LHCN-M2 (cell line): ENCODE results near the gene CEP83. TPM values are rescaled to one million over a fixed set of nuclear protein-coding genes. Genes with fewer than 3 reads are reported as not detected.
"Not testable (repeated sequence)": the region's sequence is repeated elsewhere in the genome, so short reads cannot be mapped to it uniquely, and the experiment has no call there.

Source experiments
- DNase-seq: peaks from one replicate; pipeline ENCODE4 v3.0.0-alpha.2; 2012; ENCODE audit warnings: low read depth
- total RNA-seq: library from RNA; depleted of rRNA; stranded (reverse); fragments of >200 nt; gene quantifications from 2 replicates; pipeline ENCODE4 v1.2.3, GENCODE V29; 2014

Gene CEP83
- total RNA-seq, 1 experiment from 2014 or later, result 11.7 TPM

GRCh38 chr12:94434171-94434570 is 25.5 kb downstream of the CEP83 start:
- DNase-seq, result no peak

GRCh38 chr12:94433744-94434143 is 25.9 kb downstream of the CEP83 start:
- DNase-seq, result no peak

DNA sequence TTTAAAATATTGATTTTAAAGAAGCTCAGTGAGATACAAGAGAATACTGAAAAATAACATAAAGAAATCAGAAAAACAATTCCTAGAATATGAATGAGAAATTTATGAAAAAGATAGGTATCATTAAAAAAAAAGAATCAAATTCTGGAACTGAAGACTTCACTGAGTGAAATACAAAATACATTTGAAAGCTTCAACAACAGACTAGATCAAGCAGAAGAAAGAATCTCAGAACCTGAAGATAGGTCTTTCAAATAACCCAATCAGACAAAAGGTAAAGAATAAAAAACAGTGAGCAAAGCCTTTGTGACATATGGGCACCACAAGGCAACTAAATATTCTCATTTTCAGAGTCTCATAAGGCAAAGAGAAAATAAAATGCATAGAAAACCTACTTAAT is 29.4 kb downstream of the CEP83 start:
- DNase-seq, result no peak

- no peak for DNase-seq
Measured at GRCh38 chr12:94429633-94430032, 30.0 kb downstream of the CEP83 start.

- DNase-seq, result no peak
Measured at GRCh38 chr12:94429191-94429590, 30.5 kb downstream of the CEP83 start.

DNA sequence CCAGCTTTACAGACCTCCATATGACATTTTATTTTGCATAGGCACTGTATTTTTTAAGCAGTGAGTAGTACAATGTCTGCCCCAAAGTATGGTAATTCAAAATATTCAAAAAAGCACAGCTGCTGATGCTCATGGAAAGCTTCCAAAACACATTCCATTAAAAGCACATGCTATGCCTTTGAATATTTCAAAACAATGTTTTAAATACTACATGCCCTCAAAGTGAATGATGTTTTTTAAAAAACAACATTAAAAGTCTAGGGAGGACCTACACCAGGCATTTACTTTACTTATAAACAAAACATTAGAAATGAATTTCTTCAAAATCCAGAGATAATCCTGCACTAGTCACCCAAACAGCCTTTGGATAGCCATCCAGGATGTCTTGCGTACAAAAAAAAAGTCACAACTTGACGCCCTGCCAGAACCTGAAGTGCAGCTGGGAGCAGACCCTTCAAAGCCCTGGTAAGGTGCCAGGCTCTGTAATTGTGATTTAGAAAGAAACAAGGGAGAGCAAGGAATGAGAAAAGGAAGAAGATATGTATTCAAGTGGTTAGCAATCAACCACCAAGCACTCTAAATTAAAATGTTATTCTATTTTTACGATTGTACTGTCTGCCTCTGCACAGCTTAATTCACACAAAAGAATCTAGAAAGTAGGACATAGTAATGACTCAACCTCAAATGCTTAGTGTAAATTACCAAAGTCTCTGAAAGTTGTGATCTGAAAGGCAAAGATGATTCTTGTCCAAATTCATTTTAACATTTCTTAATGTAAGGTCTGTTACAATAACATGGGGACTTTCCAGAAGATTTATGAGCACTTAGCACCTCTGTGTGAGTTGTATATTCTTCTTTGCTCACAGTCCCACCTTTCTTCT is 31.9 kb downstream of the CEP83 start:
- peak; percentile 79 for DNase-seq

- DNase-seq, result no peak
Measured at GRCh38 chr12:94426049-94426448, 33.6 kb downstream of the CEP83 start.

DNA sequence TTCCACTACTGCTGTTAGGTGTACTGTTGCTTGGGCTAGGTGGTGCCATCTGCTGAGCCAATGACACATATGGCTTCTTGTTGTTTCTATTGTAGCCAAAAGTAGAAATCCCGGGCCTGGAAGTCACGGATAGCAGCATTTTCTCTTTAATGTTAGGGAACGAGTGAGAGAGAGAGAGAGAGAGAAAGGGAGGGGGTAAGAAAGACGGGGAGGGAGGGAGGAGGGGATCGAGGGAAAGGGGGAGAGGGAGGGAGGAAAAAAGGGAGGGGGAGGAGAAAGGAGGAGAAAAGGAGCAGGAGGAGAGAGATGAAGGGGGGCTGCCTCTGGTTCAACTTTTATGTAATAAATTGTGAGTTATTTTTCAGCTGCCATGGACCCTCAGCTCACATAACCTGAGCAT is 34.8 kb downstream of the CEP83 start:
- peak; percentile 15 for DNase-seq

DNA sequence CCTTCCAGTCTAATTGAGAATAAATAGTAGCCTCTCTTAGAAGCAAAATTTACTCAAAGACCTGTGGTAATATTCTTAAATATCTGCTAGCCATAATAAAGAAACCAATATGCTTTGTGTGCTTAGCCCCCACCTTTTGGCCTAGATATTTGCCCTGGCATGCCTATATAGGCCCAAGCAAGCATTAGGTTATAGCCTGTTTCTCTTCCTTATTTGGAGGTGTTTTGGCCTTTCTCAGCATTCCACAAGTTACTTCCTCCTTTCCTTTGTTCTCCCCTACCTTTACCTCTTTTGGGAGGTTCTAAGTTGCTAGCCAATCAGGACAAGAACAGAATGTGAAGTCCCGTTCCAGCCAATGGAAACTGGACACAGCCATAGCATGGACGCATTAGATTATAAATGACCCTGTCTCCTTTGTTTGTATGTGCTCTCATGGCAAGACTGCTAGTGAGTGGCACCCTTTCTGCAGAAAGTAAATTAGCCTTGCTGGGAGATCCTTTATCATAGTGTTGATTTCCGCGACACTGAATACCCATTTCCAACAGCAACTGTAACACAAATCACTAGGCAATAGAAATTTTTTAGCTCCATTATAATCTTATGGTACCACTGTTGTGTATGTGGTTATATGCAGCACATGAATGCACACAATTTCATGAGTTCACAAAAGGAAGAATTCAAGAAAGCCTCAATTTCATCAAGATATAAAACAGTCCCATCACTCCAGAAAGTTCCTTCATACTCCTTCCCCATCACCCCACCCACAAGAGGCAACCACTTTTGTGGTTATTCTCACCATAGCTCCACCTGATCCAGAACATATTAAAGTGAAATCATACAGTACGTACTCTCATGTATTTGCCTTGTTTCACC is 37.6 kb downstream of the CEP83 start:
- DNase-seq, result no peak

DNA sequence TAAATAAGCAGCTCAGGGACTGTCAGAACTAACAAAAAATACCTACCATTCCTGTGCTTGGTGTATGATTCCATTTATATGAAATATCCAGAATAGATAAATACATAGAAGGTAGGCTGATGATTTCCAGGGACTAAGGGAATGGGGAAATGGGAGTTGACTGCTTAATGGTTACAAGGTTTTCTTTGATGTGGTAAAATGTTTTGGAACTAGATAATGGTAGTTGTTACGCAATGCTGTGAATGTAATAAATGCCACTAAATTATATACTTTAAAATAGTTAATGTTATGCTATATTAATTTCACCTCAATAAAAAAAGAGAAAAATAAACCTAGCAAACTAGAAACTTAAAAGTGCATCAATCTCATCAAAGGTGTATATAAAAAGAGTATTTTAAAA is 41.1 kb downstream of the CEP83 start:
- DNase-seq, result no peak

GRCh38 chr12:94416613-94417012 is 43.1 kb downstream of the CEP83 start:
- DNase-seq, result no peak

DNA sequence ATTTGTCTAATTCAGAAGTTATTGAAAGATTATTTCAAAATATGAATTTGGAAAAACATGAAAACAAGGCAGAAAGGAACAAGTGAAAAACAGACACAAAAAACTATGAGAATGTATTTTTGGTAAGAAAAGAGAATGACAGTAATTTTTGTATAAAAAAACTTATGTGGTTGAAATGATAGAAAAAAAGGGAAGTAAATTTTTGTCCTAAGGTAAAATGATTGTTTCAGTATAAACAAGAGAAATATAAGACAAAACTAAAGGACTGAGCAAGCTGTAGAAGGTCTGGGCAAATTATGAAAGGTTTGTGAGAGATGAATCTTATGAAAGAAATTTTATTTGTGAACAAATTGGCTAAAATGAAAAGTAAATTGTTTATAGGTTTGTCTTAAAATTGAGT is 44.6 kb downstream of the CEP83 start:
- DNase-seq, result no peak

GRCh38 chr12:94405413-94406116 is 54.1 kb downstream of the CEP83 start:
- no peak for DNase-seq

DNA sequence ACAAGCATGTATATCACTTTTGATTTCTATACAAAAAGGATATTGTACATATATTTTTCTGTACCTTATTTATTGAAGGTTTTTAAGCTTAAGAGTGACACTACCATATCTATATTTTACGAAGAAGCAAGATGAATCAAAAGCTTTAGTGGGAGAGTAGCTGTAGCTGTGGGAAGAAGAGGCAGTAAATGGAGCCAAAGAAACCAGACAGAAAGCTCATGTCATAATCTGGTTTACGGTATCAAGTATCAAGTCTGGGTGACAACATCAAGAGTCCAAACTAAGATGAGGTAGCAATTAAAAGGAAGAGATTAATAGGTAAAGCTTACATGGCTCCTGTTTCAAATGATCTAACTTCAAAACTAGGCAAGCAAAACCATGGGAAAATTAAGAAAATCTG is 54.8 kb downstream of the CEP83 start:
- DNase-seq, result no peak

GRCh38 chr12:94401326-94401725 is 58.3 kb downstream of the CEP83 start:
- peak; percentile 25 for DNase-seq

DNA sequence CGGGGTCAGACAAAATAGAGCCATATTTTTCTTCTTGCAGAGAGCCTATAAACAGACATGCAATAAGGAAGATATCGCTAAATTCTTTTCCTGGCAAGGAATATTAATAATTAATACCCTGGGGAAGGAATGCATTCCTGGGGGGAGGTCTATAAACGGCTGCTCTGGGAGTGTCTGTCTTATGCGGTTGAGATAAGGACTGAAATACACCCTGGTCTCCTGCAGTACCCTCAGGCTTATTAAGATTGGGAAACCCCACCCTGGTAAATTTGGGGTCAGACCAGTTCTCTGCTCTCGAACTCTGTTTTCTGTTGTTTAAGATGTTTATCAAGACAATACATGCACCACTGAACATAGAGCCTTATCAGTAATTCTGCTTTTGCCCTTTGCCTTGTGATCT is 61.0 kb downstream of the CEP83 start:
- DNase-seq, result not testable (repeated sequence)

- DNase-seq, result no peak
Measured at GRCh38 chr12:94397401-94397800, 62.3 kb downstream of the CEP83 start.

DNA sequence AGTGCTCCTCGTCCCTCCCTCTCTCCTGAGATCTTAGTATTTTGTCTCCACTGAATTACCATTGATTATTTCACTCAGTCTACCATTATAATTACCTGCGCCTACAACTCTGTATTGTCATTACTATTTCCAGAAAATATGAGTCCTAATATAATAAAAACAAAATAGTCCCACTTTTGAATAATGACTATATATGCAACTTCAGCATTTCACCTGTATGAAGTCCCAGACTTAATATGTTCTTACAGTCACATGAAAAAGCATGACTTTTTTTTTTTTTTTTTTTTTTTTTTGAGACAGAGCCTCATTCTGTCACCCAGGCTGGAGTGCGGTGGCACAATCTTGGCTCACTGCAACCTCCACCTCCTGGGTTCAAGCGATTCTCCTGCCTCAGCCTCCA is 63.7 kb downstream of the CEP83 start:
- DNase-seq, result not testable (repeated sequence)

DNA sequence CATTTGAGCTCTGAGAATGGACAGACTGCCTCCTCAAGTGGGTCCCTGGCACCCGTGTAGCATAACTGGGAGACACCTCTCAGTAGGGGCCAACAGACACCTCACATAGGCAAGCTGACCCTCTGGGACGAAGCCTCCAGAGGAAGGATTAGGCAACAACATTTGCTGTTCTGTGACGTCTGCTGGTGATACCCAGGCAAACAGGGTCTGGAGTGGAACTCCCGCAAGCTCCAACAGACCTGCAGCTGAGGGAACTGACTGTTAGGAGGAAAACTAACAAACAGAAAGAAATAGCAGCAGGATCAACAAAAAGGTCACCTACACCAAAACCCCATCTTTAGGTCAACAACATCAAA is 69.6 kb downstream of the CEP83 start:
- DNase-seq, result no peak

DNA sequence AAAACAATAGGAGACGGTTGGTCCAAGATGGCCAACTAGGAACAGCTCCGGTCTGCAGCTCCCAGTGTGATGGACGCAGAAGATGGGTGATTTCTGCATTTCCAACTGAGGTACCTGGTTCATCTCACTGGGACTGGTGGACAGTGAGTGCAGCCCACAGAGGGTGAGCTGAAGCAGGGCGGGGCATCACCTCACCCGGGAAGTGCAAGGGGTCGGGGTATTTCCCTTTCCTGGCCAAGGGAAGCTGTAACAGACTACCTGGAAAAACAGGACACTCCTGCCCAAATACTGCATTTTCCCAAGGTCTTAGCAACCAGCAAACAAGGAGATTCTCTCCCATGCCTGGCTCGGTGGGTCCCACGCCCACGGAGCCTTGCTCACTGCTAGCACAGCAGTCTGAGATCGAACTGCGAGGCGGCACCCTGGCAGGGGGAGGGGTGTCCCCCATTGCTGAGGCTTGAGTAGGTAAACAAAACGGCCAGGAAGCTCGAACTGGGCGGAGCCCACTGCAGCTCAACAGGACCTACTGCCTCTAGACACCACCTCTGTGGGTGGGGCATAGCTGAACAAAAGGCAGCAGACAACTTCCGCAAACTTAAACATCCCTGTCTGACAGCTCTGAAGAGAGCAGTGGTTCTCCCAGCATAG is 70.1 kb downstream of the CEP83 start:
- not testable (repeated sequence) for DNase-seq

- DNase-seq, result no peak
Measured at GRCh38 chr12:94386422-94386821, 73.2 kb downstream of the CEP83 start.

DNA sequence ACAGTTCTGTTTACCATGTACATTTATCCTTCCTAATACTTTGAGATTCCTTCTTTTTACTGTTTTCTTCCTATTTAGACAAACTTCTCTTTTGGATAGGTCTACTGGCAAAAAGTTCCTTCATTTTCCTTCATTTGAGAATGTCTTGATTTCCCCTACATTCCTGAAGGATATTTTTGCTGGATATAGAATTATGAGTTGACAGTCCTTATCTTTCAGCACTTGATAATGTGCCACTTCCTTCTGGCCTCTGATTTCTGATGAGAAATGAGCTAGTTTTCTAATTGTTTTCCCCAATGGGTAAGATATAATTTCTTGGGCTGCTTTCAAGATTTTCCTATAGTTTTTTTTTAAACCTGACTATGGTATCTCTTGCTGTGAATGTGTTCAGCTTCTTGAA is 75.6 kb downstream of the CEP83 start:
- no peak for DNase-seq
